ENCODE data around the gene RGS7. TPM values are rescaled to one million over a fixed set of nuclear protein-coding genes. Genes with fewer than 3 reads are reported as not detected.

RGS7 gene
- total and polyA plus RNA-seq, 2 donors from 2014 or later, result 3.6 TPM; not detected in 1

DNA sequence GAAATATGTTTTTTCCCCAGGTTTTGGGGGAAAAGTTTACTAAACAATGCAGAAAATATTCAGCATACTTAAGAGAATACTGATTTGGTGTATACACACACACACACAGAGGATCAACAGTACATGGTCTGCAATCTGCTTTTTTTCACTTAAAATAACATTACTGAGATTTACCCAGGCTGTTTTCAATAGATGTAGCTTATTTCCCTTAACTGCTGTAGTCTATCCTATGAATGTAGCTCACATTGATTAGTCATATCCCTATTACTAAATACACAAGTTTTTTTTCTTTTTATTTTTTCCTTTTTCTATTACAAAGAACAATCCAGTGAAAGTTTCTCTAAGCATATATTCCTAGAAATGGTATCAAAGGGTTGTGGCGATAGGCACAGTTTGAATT is 478.4 kb downstream of the RGS7 start:
- Histone ChIP-seq H3K27me3 (ENCODE audit: control insufficient read depth, insufficient read depth, low read length) (no peaks in the 10 kb centered on the region), H3K36me3 (ENCODE audit: control insufficient read depth in 2 of 3, insufficient read depth in 3 of 3, low read length in 3 of 3) (no peaks in the 10 kb centered on the region), H3K4me3 (ENCODE audit: low read length in 3 of 3) (no peak overlapping the region), H3K27ac (ENCODE audit: low read depth in 2 of 2, low read length in 2 of 2) (no peak overlapping the region), H3K9me3 (ENCODE audit: control insufficient read depth in 2 of 3, insufficient read depth in 1 of 3, low read length in 3 of 3) (no peaks in the 10 kb centered on the region), H3K9ac (ENCODE audit: low read length in 3 of 3) (no peak overlapping the region), H3K4me1 (ENCODE audit: control insufficient read depth in 2 of 3, insufficient read depth in 2 of 3, low read depth in 1 of 3, low read length in 3 of 3) (no peaks in the 10 kb centered on the region)
- no peak for FAIRE-seq
- no peak for DNase-seq
- TF ChIP-seq, protein P1, sequence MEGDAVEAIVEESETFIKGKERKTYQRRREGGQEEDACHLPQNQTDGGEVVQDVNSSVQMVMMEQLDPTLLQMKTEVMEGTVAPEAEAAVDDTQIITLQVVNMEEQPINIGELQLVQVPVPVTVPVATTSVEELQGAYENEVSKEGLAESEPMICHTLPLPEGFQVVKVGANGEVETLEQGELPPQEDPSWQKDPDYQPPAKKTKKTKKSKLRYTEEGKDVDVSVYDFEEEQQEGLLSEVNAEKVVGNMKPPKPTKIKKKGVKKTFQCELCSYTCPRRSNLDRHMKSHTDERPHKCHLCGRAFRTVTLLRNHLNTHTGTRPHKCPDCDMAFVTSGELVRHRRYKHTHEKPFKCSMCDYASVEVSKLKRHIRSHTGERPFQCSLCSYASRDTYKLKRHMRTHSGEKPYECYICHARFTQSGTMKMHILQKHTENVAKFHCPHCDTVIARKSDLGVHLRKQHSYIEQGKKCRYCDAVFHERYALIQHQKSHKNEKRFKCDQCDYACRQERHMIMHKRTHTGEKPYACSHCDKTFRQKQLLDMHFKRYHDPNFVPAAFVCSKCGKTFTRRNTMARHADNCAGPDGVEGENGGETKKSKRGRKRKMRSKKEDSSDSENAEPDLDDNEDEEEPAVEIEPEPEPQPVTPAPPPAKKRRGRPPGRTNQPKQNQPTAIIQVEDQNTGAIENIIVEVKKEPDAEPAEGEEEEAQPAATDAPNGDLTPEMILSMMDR (IDR thresholded peaks at IDR 0.05; ENCODE audit: borderline replicate concordance, extremely low read depth, insufficient read depth), result no peak
- intact Hi-C loops (cut with DNase I), result no loop called here

DNA sequence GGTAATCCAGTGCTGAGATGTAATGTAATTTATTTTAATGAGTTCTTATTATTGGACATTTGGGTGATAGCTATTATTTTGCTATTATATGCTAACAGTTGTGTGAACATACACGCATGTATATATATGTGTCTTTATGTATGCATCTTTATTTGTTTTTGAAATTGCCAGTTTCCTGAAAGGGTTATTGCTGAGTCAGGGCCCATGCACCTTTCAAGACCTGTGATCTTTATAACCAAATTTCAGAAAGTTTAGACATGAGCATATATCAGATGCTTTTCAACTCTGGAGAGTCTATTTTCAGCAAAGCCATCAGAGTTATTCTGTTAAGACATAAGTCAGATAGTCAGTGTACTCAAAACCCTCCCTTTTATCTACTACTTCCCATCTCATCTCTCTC is 479.4 kb downstream of the RGS7 start:
- intact Hi-C loops (cut with DNase I), result no loop called here
- Histone ChIP-seq H3K4me1 (ENCODE audit: control insufficient read depth in 2 of 3, insufficient read depth in 2 of 3, low read depth in 1 of 3, low read length in 3 of 3) (no peaks in the 10 kb centered on the region), H3K9me3 (ENCODE audit: control insufficient read depth in 2 of 3, insufficient read depth in 1 of 3, low read length in 3 of 3) (no peaks in the 10 kb centered on the region), H3K27ac (ENCODE audit: low read depth in 2 of 2, low read length in 2 of 2) (no peak overlapping the region), H3K27me3 (ENCODE audit: control insufficient read depth, insufficient read depth, low read length) (no peaks in the 10 kb centered on the region), H3K4me3 (ENCODE audit: low read length in 3 of 3) (no peak overlapping the region), H3K9ac (ENCODE audit: low read length in 3 of 3) (no peak overlapping the region), H3K36me3 (ENCODE audit: control insufficient read depth in 2 of 3, insufficient read depth in 3 of 3, low read length in 3 of 3) (no peaks in the 10 kb centered on the region)
- no peak for DNase-seq
- TF ChIP-seq, protein P1 (IDR thresholded peaks at IDR 0.05; ENCODE audit: borderline replicate concordance, extremely low read depth, insufficient read depth), result no peak
- FAIRE-seq, result no peak

DNA sequence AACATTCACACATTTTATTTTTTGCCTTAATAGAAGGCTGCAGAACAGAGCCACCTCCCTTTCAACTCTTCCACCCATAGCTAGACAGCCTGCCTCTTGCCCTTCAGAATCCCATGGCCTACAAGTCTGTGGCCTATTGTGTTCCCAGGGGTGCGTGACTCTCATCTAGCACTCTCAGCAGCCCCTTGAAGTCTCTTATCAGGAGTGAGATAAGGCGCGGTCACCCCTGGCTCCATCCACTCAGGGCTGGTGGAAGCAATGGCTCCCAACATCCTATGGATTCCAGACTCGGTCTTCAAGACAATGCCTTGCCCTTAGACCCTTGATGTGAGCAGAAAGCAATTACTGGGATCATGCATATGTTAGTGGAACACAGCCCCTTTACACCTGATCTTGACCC is 480.9 kb downstream of the RGS7 start:
- no peaks in the 10 kb centered on the region for H3K4me1 ChIP-seq (ENCODE audit: control insufficient read depth in 2 of 3, insufficient read depth in 2 of 3, low read depth in 1 of 3, low read length in 3 of 3)
- H3K9me3 ChIP-seq (ENCODE audit: control insufficient read depth in 2 of 3, insufficient read depth in 1 of 3, low read length in 3 of 3), result no peaks in the 10 kb centered on the region
- TF ChIP-seq, protein P1 (IDR thresholded peaks at IDR 0.05; ENCODE audit: borderline replicate concordance, extremely low read depth, insufficient read depth), result no peak
- H3K9ac ChIP-seq (ENCODE audit: low read length in 3 of 3), result no peak overlapping the region
- no peaks in the 10 kb centered on the region for H3K27me3 ChIP-seq (ENCODE audit: control insufficient read depth, insufficient read depth, low read length)
- no peaks in the 10 kb centered on the region for H3K36me3 ChIP-seq (ENCODE audit: control insufficient read depth in 2 of 3, insufficient read depth in 3 of 3, low read length in 3 of 3)
- DNase-seq, result no peak
- no peak overlapping the region for H3K27ac ChIP-seq (ENCODE audit: low read depth in 2 of 2, low read length in 2 of 2)
- H3K4me3 ChIP-seq (ENCODE audit: low read length in 3 of 3), result no peak overlapping the region
- intact Hi-C loops (cut with DNase I), result no loop called here
- no peak for FAIRE-seq

DNA sequence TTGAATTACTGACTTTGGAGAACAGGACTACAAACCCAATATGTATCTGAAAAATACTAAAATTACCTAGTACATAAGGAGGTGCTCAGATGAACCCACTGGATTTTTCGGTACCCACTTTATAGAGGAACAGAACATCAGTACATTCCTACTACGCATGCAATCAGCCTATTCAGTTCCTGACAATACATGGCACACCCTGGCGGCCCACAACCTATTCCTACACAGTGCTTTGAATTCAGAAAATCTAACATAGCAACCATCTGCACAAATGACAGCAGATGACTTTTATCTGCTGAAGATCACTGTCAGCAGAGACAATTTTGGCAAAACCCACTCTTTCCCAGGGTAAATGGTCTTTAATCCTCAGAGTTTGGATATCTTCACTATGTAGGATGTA is 487.9 kb downstream of the RGS7 start:
- TF ChIP-seq, protein P1 (IDR thresholded peaks at IDR 0.05; ENCODE audit: borderline replicate concordance, extremely low read depth, insufficient read depth), result no peak
- FAIRE-seq, result no peak
- no peak for DNase-seq
- Histone ChIP-seq H3K9me3 (ENCODE audit: control insufficient read depth in 2 of 3, insufficient read depth in 1 of 3, low read length in 3 of 3) (no peaks in the 10 kb centered on the region), H3K27ac (ENCODE audit: low read depth in 2 of 2, low read length in 2 of 2) (no peak overlapping the region), H3K27me3 (ENCODE audit: control insufficient read depth, insufficient read depth, low read length) (no peaks in the 10 kb centered on the region), H3K4me1 (ENCODE audit: control insufficient read depth in 2 of 3, insufficient read depth in 2 of 3, low read depth in 1 of 3, low read length in 3 of 3) (no peaks in the 10 kb centered on the region), H3K9ac (ENCODE audit: low read length in 3 of 3) (no peak overlapping the region), H3K36me3 (ENCODE audit: control insufficient read depth in 2 of 3, insufficient read depth in 3 of 3, low read length in 3 of 3) (no peaks in the 10 kb centered on the region), H3K4me3 (ENCODE audit: low read length in 3 of 3) (no peak overlapping the region)
- intact Hi-C loops (cut with DNase I), result no loop called here
